Mesothelial cell of epicardium (in vitro differentiated cells): ENCODE measurements around the gene USP19. TPM values are rescaled to one million over a fixed set of nuclear protein-coding genes. Genes with fewer than 3 reads are reported as not detected.

ENCODE experiments used
- DNase-seq, 2 experiments: peaks; one replicate each; pipeline ENCODE4 v3.0.0; 2021; ENCODE audit warnings: low spot score in 2 of 2; ENCODE audit not compliant: unreplicated experiment in 2 of 2
- H3K27ac Mint-ChIP-seq: 2 replicates; pipeline ENCODE4 v1.8.0; 2021; ENCODE audit warnings: mixed read lengths
- H3K27me3 Mint-ChIP-seq: 2 replicates; pipeline ENCODE4 v1.8.0; 2021; ENCODE audit warnings: low read depth, mixed read lengths
- H3K36me3 Mint-ChIP-seq: 2 replicates; pipeline ENCODE4 v1.8.0; 2021; ENCODE audit warnings: mixed read lengths
- H3K4me1 Mint-ChIP-seq: 2 replicates; pipeline ENCODE4 v1.8.0; 2021; ENCODE audit warnings: mixed read lengths
- H3K4me3 Mint-ChIP-seq: 2 replicates; pipeline ENCODE4 v1.8.0; 2021; ENCODE audit warnings: mild to moderate bottlenecking, moderate library complexity, mixed read lengths
- H3K9me3 Mint-ChIP-seq: 2 replicates; pipeline ENCODE4 v1.8.0; 2021; ENCODE audit warnings: mixed read lengths
- CTCF ChIP-seq: fragments of 200-600 bp; sonication (generic); IDR thresholded peaks from one replicate; pipeline ENCODE4 v1.5.0; 2021; ENCODE audit warnings: antibody characterized with exemption; ENCODE audit not compliant: unreplicated experiment
- microRNA-seq: library from miRNA; unstranded; fragments of <30 nt; microRNA quantifications from one replicate; pipeline ENCODE4 v1.2.0, GENCODE V29; 2021; ENCODE audit warnings: inconsistent platforms, mixed read lengths
- total RNA-seq: library from RNA; stranded (reverse); gene quantifications from 3 replicates; pipeline ENCODE4 v1.2.1, GENCODE V29; 2021

USP19 gene
- total RNA-seq, 1 donor from 2014 or later, result 76.2 TPM

GRCh38 chr3:49076646-49077045, 44.0 kb downstream of the USP19 start:
- TF ChIP-seq CTCF, result no peak
- Mint-ChIP-seq H3K27me3 (no peaks in the 10 kb centered on the region), H3K4me3 (no peak overlapping the region), H3K9me3 (no peaks in the 10 kb centered on the region), H3K27ac (no peak overlapping the region), H3K36me3 (peaks cover 12% of the 10 kb centered on the region), H3K4me1 (no peaks in the 10 kb centered on the region)
- no peak for DNase-seq

GRCh38 chr3:49076116-49076515, 44.5 kb downstream of the USP19 start:
- Mint-ChIP-seq H3K4me3 (no peak overlapping the region), H3K27me3 (no peaks in the 10 kb centered on the region), H3K9me3 (no peaks in the 10 kb centered on the region), H3K27ac (no peak overlapping the region), H3K36me3 (peaks cover 14% of the 10 kb centered on the region), H3K4me1 (no peaks in the 10 kb centered on the region)
- no peak for DNase-seq
- no peak for TF ChIP-seq CTCF

Small RNA genes lying within 50 kb of the gene (microRNA-seq; reads per million reads assigned to microRNA genes)
- 2.3 reads per million for gene MIR6890

Other genes with a start within 250 kb of the USP19 start
- gene SLC25A20, start 221.9 kb downstream of the USP19 start, total RNA-seq, result 9.7 to 10.7 TPM (median 10.5 TPM) in 3 replicates
- gene ARIH2, start 202.0 kb downstream of the USP19 start, total RNA-seq, result 87.0 to 102 TPM (median 100 TPM) in 3 replicates
- 57.9 to 59.9 TPM (median 58.4 TPM) in 3 replicates for gene P4HTM, start 130.6 kb downstream of the USP19 start, total RNA-seq
- 384 to 409 TPM (median 396 TPM) in 3 replicates for gene WDR6, start 113.4 kb downstream of the USP19 start, total RNA-seq
- 22.1 to 24.2 TPM (median 23.4 TPM) in 3 replicates for gene DALRD3, start 102.2 kb downstream of the USP19 start, total RNA-seq
- 61.4 to 63.4 TPM (median 62.0 TPM) in 3 replicates for gene NDUFAF3, start 98.7 kb downstream of the USP19 start, total RNA-seq
- 207 to 217 TPM (median 216 TPM) in 3 replicates for gene IMPDH2, start 91.4 kb downstream of the USP19 start, total RNA-seq
- gene QRICH1, start 26.8 kb downstream of the USP19 start, total RNA-seq, result 130 to 133 TPM (median 132 TPM) in 3 replicates
- 364 to 373 TPM (median 373 TPM) in 3 replicates for gene QARS1, start 16.1 kb downstream of the USP19 start, total RNA-seq
- gene LAMB2, start 12.2 kb upstream of the USP19 start, total RNA-seq, result 335 to 359 TPM (median 348 TPM) in 3 replicates
- 28.7 to 29.8 TPM (median 28.9 TPM) in 3 replicates for gene CCDC71, start 45.5 kb upstream of the USP19 start, total RNA-seq
- gene KLHDC8B, start 50.8 kb upstream of the USP19 start, total RNA-seq, result 51.2 to 58.8 TPM (median 55.5 TPM) in 3 replicates
- gene C3orf62, start 156.4 kb upstream of the USP19 start, total RNA-seq, result 13.2 to 14.7 TPM (median 13.4 TPM) in 3 replicates
- gene USP4, start 219.2 kb upstream of the USP19 start, total RNA-seq, result 53.1 to 55.3 TPM (median 54.5 TPM) in 3 replicates
- 97.9 to 108 TPM (median 98.7 TPM) in 3 replicates for gene GPX1, start 237.5 kb upstream of the USP19 start, total RNA-seq